ENCODE data around the gene CKAP5.
"Not testable (repeated sequence)": the region's sequence is repeated elsewhere in the genome, so short reads cannot be mapped to it uniquely, and the experiment has no call there.

Gene CKAP5

DNA sequence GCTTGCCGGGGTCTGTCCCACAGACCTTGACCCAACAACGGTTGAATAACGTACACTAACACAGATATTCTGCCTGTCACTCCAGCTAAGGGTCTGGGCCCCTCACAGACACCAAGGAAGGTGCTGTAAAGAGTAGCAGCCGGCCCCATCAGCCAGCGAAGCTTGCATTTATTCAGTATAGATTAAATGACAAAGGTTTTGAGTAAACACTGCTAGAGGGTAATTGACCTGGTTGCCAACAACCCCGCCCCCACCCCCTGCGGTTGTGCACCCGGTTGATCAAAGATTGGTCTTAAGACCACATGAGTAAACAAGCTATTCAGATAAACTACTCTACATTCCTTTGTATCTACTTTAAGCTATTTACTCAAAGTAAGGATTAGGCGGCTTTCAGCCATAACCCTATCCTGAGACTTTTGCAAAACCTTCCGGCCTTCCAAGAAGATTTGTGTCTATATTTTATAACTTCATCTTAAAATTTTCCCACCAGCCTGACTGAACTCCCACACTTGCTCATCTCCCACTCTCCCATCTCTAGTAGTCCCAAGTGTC, 4.8 kb upstream of the CKAP5 start:
- DNase-seq = no peak

DNA sequence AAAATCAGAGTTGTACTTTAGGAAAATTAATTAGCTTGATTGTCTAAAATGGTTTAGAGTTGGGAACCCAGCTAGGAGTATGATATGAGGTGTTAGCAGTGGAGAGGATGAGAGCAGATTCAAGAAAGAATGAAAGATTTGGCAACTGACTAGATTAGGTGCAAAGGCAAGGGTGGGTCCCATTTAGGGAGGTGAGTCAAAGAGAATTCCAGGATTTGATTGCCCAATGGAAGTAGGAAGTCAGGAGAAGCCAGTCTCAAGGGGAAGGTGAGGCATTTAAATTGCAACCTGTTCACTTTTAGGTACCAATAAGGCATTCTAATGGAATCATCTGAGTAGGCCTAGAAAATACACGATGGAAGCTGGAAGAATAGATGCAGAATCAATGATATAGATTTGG, 3.6 kb upstream of the CKAP5 start:
- DNase-seq = no peak

DNA sequence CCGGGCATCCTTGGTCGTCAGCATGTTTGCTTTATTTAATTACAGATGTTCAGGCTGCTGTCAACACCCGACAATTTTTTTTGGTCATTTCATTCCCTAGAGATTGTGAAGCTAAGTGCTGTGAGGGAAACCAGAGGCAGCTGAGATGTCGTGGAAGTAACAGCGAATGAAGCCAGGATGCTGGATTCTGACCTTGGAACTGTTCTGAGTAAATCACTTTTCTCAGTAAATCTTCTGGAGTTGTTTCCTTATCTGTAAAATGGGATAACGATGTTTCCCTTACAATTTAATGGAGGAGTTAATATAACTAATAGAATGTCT, 390 bp upstream of the CKAP5 start:
- no peak for DNase-seq

DNA sequence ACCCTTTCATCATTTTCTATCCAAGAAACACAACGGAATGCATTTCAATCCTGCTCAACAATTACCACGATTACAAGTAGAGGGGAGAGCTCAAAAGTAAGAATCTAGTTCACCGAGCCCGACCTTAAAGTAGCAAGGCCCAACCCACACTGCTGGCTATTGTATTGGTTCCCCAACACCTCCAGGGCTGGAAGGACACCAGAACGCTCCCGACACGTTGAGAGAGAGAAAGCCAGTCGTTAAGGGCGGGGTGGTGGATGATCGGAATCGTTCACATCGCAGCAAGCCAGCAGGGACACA, 690 bp downstream of the CKAP5 start:
- no peak for DNase-seq

DNA sequence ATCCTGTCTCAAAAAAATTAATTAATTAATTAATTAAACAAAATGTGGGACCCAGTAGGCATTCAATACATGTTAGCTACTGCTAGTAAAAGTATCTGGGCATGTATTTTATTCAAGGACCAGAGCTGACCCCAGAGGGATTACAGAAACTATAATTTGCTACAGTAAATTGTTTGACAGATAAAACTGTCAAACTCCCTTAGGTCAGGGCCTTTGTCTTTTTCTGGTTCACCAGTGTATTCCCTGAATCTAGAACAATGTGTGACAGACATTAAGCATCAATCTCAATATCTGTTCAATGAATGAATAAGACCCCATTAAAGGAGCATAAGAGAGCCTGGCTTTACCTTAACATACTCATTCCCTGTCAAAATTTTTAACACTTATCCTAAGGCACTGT, 6.0 kb downstream of the CKAP5 start:
- no peak for DNase-seq

DNA sequence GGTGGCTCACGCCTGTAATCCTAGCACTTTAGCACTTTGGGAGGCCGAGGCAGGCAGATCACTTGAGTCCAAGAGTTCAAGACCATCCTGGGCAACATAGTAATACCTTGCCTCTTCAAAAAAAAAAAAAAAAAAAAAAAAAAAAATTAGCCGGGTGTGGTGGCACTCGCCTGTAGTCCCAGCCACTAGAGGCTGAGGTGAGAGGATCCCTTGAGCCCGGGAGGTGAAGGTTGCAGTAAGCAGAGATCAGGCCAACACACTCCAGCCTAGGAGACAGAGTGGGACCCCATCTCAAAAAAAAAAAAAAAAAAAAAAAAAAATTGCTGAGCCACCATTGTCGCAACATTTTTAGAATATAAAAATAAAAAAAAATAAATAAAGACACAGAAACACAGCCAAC, 7.6 kb downstream of the CKAP5 start:
- no peak for DNase-seq

DNA sequence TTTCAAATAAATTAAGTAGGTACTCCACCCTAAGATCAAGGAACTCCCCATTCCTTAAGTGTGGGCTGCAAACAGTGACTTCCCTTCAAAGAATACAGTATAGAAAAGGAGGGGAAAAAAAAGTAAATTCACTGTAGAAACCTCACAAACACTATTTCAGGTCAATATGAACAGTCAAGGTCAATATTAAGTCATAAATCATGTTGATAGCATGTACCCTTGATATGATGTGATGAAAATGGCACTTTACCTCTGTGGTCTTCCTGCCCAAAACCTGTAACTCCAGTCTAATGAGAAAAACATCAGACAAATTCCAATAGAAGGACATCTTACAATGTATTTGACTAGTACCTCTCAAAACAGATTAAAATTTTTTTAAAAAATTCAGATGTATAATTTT, 8.2 kb downstream of the CKAP5 start:
- DNase-seq = no peak

DNA sequence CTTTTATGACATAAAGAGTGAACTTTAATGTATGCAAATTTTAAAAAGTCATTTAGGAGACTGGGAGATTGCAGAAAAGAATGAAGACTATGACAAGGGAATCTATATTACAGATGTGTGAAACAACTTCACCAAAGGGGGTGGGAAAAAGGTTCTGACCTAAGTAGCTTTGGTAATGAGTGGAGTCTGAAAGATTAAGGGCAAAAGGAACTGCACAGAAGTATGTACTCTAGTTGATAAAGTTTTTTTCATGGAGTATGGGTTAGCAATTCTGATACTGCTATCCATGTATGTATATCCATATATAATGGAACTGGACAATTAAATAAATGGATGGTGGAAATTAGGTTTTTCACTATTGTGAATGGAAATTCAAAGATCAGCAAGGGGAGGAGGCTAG, 9.2 kb downstream of the CKAP5 start:
- no peak for DNase-seq

DNA sequence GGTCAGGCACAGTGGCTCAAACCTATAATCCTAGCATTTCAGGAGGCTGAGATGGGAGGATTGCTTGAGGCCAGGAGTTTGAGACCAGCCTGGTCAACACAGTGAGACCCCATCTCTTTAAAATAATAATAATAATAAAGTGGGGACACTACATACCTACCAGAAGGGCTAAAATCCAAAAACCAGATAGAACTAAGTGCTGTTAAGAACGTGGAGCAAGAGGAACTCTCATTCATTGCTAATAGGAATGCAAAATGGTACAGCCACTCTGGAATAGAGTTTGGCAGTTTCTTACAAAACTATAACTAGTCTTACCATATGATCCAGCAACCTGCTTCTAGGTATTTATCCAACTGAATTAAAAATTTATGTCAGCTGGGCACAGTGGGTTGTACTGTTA, 9.6 kb downstream of the CKAP5 start:
- DNase-seq = no peak

DNA sequence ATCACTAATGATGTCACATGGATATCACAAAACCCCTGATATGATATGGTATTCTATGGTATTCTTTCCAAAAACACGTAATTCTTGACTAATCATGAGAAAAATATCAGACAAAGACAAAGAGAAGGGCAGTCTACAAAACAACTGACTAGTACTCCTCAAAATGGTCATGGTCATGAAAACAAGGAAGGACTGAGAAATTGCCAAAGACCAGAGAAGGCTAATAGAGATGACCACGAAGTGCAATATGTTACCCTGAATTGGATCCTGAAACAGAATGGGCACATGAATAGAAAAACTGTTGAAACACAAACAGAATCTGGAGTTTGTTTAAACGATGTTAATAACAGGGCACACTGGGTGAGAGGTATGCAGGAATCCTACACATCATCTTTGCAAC, 10.2 kb downstream of the CKAP5 start:
- DNase-seq = no peak

DNA sequence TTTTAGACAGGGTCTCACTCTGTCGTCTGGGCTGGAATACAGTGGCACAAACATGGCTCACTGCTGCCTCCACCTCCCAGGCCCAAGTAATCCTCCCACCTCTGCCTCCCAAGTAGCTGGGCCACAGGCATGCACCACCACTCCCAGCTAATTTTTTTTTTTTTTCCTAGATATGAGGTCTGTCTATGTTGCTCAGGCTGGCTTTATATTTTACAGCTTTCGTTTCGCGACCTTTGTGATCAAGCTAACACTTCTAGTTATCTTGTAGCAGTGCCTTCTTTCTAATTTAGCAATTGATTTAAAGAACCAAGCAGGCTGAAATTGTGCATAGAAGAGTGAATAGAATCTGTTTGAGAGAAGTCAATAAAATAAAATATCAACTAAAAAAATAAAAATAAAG, 11.3 kb downstream of the CKAP5 start:
- no peak for DNase-seq

DNA sequence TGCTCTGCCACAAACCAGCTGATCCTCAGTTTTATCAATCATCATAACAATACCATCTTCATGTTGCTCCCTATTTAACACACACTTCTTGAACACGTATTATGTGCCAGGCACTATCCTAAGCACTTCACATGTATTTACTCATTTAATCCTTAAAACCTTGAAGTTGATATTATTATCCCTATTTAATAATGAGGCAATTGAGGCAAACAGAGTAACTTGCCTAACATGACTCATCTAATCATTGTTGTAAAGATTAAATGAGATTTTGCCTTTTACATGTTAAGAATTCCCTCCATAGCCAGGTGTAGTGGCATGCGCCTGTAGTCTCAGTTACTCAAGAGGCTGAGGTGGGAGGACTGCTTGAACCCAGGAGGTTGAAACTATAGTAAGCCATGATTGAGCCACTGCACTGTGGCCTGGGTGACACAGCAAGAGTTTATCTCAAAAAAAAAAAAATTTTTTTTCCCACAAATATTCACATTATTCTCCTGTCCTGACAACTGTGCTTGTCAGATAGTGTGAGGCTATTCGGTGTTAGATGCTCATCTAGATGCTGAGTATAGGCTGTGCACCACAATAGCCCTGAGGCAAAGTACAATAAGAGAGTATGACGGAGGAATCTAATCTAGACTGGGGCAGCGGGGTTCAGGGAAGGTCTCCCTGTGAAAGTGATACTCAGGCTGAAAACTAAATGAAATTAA, 13.4 kb downstream of the CKAP5 start:
- no peak for DNase-seq

DNA sequence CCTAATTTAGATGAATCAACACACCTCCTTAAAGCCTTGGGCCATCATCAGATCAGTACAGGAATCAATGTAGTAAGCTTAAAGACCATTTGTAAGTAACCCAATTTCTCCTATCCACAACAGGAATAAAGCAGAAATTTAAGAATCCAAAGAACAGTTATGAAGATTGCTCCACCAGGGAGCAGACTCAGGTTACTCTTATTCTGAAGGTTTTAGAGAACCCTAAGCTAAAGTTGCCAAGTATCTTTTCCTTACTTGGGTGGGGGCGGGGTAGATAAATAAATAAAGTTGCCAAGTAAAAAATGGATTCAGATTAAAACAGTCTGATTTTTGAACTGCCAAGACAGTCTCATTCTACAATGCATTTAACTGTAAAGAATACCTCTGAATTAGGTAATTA, 18.1 kb downstream of the CKAP5 start:
- no peak for DNase-seq

DNA sequence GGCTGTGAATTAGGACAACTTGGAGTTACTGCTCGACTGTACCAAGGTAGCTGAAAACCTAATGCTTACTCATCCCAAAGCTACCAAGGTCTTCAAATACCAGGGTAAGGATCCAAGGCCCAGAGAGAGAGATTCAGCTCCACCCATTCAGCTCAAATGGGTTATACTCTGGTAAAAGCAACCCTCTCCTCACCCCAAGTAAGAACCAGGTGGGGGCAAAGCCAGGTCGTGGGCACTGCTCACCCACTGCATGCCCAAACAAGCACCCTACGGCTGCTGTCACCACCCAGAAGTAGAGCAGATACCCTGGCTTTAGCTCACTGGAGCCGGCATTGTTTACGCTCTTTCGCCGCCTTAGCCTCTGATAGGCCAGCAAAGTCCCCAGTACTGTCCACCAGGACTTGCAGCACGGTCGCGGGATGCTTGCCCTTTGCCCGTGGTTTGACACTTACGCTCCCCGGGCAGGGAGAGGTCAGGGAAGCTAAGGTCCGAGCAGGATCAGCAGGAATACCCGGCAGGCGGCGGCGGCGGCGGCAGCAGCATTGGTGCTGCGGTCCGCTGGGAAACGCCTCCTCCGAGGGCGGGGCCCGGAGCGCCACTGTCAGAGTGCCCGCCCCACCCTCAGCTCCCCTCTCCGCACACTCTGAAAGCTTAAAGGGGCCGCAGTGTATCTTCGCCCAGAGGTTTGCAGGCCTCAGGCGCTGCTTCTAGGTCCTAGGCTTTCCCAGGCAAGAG, 19.6 kb downstream of the CKAP5 start:
- no peak for DNase-seq

DNA sequence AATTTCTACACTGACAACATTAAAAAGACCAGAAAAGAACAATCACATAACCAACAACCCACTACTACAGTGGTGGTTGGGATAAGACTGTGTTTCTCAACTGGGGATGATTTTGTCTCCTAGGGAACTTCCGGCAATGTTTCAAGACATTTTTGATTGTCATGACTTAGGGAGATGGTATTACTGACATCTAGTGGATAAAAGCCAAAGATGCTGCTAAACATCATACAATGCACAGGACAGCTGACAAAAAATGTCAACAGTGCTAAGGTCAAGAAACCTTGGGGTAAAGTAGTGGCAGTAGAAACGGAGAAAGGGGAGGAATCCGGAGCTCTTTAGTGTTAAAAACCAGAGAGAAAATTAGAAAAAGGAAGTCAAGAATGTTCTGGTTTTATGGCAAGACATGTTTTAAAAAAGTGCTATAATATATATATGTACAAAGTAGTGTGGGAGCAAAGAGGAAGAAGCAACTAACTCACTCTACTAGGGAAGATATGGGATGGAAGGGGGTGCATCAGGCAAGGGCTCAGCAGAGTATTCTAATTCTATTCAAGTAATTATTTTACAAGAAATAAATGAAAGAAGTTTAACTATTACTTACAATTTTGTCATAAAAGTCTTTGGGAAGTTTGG, 37.2 kb downstream of the CKAP5 start:
- DNase-seq = no peak

DNA sequence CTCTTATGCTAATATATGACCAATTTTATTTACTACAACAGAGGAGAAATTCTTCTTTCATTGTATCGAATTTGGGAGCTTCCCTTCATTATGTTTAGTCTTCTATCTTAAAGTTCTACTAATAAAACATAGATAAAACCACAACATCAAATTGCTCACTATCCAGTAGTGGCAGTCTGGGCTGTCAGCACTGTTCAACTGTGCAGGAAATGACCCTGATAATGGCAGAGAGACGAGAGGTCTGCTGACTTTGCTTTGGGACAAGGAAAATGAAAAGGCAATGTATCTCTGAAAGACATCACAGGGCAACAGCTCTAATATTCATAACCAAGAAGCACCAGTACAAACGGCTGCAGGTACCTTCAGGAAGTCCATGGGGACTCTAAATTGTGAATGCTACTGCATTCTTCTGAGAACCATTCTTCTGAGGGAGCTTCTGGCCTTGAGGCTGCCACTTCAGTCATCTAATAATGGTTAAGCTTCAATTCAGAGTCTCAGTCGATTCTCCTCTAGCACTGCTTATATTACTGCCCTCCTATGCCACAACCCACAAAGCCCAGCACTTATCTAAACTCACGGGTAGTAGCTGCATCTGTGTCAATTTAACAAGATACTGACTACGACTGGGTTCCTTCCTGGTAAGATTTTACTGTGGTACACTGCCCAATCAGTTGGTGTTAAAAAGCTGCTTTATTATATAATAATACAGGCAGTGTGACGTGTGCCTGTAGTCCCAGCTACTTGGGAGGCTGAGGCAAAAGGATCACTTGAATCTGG, 44.2 kb downstream of the CKAP5 start:
- no peak for DNase-seq

DNA sequence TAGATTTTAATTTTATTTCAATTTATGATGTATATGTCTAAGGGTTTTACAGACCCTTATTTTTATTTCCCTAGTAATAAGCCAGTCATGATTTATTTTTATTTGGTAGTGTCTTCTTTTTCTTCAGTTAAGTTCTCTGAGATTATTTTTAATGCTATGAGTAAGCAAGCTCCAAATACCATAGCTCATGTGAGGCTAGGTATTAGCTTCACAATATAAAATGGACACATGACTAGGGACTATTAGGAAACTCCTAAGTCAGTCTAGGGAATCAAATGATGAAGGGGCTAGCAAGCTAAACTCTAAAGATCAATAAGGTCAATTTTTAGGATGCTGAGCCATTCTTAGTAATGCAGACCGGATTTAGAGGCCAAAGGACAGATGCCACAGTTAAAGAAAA, 45.9 kb downstream of the CKAP5 start:
- no peak for DNase-seq

DNA sequence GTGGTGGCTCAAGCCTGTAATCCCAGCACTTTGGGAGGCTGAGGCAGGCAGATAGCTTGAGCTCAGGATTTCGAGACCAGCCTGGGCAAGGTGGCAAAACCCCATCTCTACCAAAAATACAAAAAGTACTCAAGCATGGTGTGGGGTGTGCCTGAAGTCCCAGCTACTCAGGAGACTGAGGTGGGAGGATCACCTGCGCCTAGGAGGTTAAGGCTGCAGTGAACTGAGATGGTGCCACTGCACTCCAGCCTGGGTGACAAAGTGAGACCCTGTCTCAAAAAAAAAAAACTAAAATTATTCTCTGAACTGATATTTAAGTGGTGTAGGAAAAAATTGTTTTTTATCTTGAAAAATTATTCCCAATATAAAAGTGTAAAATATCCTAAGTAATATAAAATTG, 46.4 kb downstream of the CKAP5 start:
- DNase-seq = not testable (repeated sequence)

DNA sequence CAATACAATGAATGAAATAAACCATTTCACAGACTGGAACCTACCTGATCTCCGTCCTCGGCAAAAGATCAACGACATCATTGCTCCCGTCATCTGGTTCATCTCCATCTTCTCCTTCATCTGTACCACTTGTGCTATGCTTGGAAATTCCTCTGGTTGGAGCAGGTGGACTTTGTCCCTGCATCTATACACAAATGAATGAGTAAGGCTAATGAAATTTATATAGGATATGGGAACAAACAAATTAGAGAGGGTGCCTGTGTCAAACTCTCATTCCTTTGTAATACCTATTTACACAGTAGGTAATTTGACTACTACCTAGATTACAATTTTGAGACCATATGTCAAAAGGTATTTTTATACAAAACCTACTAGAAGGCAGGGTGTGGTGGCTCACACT, 67.7 kb downstream of the CKAP5 start:
- DNase-seq = no peak

DNA sequence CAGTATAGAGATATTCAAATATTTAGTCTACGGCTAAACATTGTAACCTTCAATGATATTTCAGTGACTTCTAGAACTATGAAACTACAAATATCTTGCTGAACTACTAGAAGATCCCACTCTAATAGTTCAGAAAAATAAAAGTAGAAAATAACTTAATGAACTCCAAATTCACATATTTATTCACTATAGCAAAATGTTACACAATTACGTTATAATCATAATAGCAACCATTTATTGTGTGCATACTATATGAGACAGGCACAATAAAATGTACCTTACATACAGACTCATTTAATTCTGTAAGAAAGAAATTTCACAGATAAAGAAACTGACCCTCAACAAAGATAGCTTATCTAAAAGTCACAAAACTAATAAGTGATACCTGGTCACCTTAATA, 69.2 kb downstream of the CKAP5 start:
- no peak for DNase-seq

DNA sequence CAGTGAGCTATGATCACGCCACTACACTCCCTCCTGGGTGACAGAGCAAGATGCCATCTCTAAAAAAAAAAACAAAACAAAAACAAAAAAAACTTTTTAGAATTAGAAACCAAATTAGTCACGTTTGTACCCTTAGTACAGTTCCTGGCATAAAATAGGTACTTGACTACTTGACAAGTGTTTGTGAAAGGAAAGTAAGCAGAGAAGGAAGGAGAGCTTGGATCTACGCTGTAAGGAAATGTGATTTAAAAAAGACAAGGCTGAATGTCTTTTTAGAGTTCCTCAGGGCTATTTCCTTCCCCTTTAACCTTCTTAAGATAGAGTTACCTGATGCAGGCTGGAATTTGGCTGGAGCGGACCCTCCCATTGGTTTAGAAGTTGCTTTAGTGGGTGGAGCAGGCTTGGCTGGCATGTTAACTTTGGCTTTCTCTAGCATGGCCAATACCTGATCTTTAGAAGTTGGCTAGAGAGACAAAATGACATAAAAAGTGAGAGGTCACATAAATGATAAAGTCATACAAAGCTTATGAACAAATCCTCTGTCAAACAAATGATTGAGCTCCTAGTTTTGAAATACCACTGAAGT, 76.4 kb downstream of the CKAP5 start:
- no peak for DNase-seq

DNA sequence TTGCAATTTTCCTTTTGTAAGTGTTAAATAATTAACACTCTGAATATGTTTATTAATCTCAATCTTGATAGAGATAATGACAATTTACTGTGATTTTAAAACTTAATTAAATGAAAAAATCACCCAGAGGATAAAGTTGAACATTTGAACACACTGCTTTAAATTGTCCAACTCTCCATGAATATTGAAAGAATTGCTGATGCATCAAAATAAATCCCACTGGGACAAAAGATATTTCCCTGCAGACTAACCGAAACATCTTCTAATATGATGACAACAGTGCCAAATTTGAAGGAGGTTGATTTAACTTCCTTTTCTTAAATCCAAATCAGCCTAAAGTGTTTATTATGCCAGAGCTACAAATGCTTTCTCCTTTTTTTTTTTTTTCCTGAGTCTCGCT, 79.4 kb downstream of the CKAP5 start:
- no peak for DNase-seq

DNA sequence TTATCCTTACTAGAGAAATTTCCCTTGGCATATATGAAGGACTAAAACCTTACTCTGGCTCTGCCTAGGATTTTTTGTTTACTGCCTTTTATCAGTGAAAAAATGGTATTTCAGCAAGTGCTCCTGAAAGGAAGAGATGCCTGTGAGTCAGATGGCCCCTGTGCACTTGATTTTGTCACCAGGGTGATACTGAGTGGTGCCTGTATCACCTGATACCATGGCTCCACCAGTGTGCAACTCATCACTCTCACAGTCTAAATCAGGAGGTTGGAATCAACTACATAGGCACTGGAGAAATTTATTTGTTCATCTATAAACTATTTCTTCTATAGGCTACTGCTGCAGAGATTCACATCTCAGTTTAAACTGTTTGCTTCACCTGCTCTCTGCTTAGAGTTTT, 83.8 kb downstream of the CKAP5 start:
- no peak for DNase-seq
